Posterior cingulate gyrus (tissue), 11 donors: ENCODE data around the gene TRPM1.

ENCODE experiments used
- DNase-seq, 10 donors: peaks; one replicate each; pipeline versions ENCODE4 v3.0.0 to v3.0.0-alpha.2; 2020 to 2021; ENCODE audit warnings: mixed read lengths in 3 of 10
- intact Hi-C: fragments of 100-400 bp; cut with DNase I; formaldehyde crosslinking; loops from one replicate; pipeline ENCODE4 v1.15.1; 2023

Gene TRPM1

GRCh38 chr15:30990446-30991254 is 110.9 kb downstream of the TRPM1 start:
- intact Hi-C loops, result loop anchor here (2.0 kb wide), 2 partner anchors 68 to 88 kb away; partner anchors contain the start of gene FAN1
- no peak for DNase-seq

GRCh38 chr15:30990036-30990435 is 111.5 kb downstream of the TRPM1 start:
- intact Hi-C loops, result loop anchor here (2.0 kb wide), 2 partner anchors 67 to 87 kb away; partner anchors contain the start of gene FAN1
- no peak for DNase-seq

- intact Hi-C loops, result no loop called here
- peak in 1 of 10 donors; percentile 67 for DNase-seq
Measured at GRCh38 chr15:30985081-30985531, 116.4 kb downstream of the TRPM1 start.

- DNase-seq, result peak in 5 of 10 donors; percentile 30 to 85 (median 47)
- intact Hi-C loops, result no loop called here
Measured at GRCh38 chr15:30984542-30984941, 117.0 kb downstream of the TRPM1 start.

- intact Hi-C loops, result no loop called here
- no peak for DNase-seq
Measured at GRCh38 chr15:30984118-30984517, 117.4 kb downstream of the TRPM1 start.

- intact Hi-C loops, result no loop called here
- no peak for DNase-seq
Measured at GRCh38 chr15:30979457-30979856, 122.1 kb downstream of the TRPM1 start.

GRCh38 chr15:30978328-30978727 is 123.2 kb downstream of the TRPM1 start:
- intact Hi-C loops, result no loop called here
- no peak for DNase-seq

- DNase-seq, result no peak
- intact Hi-C loops, result no loop called here
Measured at GRCh38 chr15:30974112-30974511, 127.4 kb downstream of the TRPM1 start.

- intact Hi-C loops, result no loop called here
- peak in 1 of 10 donors; percentile 28 for DNase-seq
Measured at GRCh38 chr15:30973379-30973778, 128.1 kb downstream of the TRPM1 start.

- no peak for DNase-seq
- intact Hi-C loops, result no loop called here
Measured at GRCh38 chr15:30969724-30970123, 131.8 kb downstream of the TRPM1 start.

- intact Hi-C loops, result no loop called here
- no peak for DNase-seq
Measured at GRCh38 chr15:30963681-30964080, 137.8 kb downstream of the TRPM1 start.

GRCh38 chr15:30962659-30963058 is 138.9 kb downstream of the TRPM1 start:
- DNase-seq, result no peak
- intact Hi-C loops, result no loop called here

GRCh38 chr15:30962079-30962478 is 139.4 kb downstream of the TRPM1 start:
- intact Hi-C loops, result no loop called here
- DNase-seq, result peak in 2 of 10 donors; percentile 64 to 80

- intact Hi-C loops, result loop anchor here (5.0 kb wide), 1 partner anchor 51 kb away; no protein-coding TSS in a partner anchor
- DNase-seq, result no peak
Measured at GRCh38 chr15:30958219-30958618, 143.3 kb downstream of the TRPM1 start.

GRCh38 chr15:30956216-30957124 is 145.1 kb downstream of the TRPM1 start:
- intact Hi-C loops, result loop anchor here (5.0 kb wide), 1 partner anchor 49 kb away; no protein-coding TSS in a partner anchor
- DNase-seq, result no peak

- intact Hi-C loops, result loop anchor here (5.0 kb wide), 1 partner anchor 47 kb away; no protein-coding TSS in a partner anchor
- DNase-seq, result no peak
Measured at GRCh38 chr15:30954674-30955073, 146.9 kb downstream of the TRPM1 start.

- no peak for DNase-seq
- intact Hi-C loops, result no loop called here
Measured at GRCh38 chr15:30953731-30954378, 147.7 kb downstream of the TRPM1 start.

GRCh38 chr15:30953183-30953582 is 148.3 kb downstream of the TRPM1 start:
- intact Hi-C loops, result no loop called here
- no peak for DNase-seq
